ENCODE results near the gene TEX12. TPM values are rescaled to one million over a fixed set of nuclear protein-coding genes. Genes with fewer than 3 reads are reported as not detected.

The TEX12 gene
- total RNA-seq = 1 to 10 TPM in 2 of 4 donors, not detected in 2; 1.3 to 1.7 TPM

- DNase-seq = no peak
- no peaks in the 10 kb centered on the region for H3K4me1 ChIP-seq
- no peak within 1 kb of the TSS for H3K27ac ChIP-seq
- no peaks in the 10 kb centered on the region for H3K9me3 ChIP-seq
- no peaks in the 10 kb centered on the region for H3K36me3 ChIP-seq
- TF ChIP-seq POLR2A (IDR thresholded peaks at IDR 0.05) = no peak
- TF ChIP-seq CTCF (IDR thresholded peaks at IDR 0.05) = no peak
- no peaks in the 10 kb centered on the region for H3K27me3 ChIP-seq
- intact Hi-C loops (cut with DNase I; ENCODE audit: low total_unique reads) = no loop called here
- H3K4me3 ChIP-seq = no peak within 1 kb of the TSS
Observed at GRCh38 chr11:112167145-112167544, at the start of gene TEX12. TEX12 (plus strand) TSS chr11:112167372; CDS start chr11:112169269, 1,897 bp downstream.

- no peaks in the 10 kb centered on the region for H3K4me1 ChIP-seq
- DNase-seq = no peak
- no peak overlapping the region for H3K27ac ChIP-seq
- H3K36me3 ChIP-seq = no peaks in the 10 kb centered on the region
- TF ChIP-seq POLR2A (IDR thresholded peaks at IDR 0.05) = no peak
- TF ChIP-seq CTCF (IDR thresholded peaks at IDR 0.05) = no peak
- intact Hi-C loops (cut with DNase I; ENCODE audit: low total_unique reads) = loop anchor here (10.0 kb wide), 1 partner anchor 167 kb away; no protein-coding TSS in a partner anchor
- no peaks in the 10 kb centered on the region for H3K27me3 ChIP-seq
- H3K9me3 ChIP-seq = no peaks in the 10 kb centered on the region
- H3K4me3 ChIP-seq = no peak overlapping the region
Observed at GRCh38 chr11:112118176-112118575, 49.0 kb upstream of the TEX12 start.

- no peak overlapping the region for H3K27ac ChIP-seq
- H3K4me3 ChIP-seq = no peak overlapping the region
- H3K9me3 ChIP-seq = no peaks in the 10 kb centered on the region
- TF ChIP-seq POLR2A (IDR thresholded peaks at IDR 0.05) (no peak), CTCF (IDR thresholded peaks at IDR 0.05) (no peak)
- H3K27me3 ChIP-seq = no peaks in the 10 kb centered on the region
- no peaks in the 10 kb centered on the region for H3K4me1 ChIP-seq
- no peaks in the 10 kb centered on the region for H3K36me3 ChIP-seq
- DNase-seq = no peak
- intact Hi-C loops (cut with DNase I; ENCODE audit: low total_unique reads) = no loop called here
Observed at GRCh38 chr11:112121981-112122615, 45.1 kb upstream of the TEX12 start.

- Histone ChIP-seq H3K4me3 (no peak overlapping the region), H3K27me3 (no peaks in the 10 kb centered on the region), H3K27ac (no peak overlapping the region), H3K4me1 (no peaks in the 10 kb centered on the region), H3K36me3 (no peaks in the 10 kb centered on the region), H3K9me3 (no peaks in the 10 kb centered on the region)
- intact Hi-C loops (cut with DNase I; ENCODE audit: low total_unique reads) = no loop called here
- DNase-seq = no peak
- no peak for TF ChIP-seq CTCF (IDR thresholded peaks at IDR 0.05)
- no peak for TF ChIP-seq POLR2A (IDR thresholded peaks at IDR 0.05)
Observed at GRCh38 chr11:112123129-112123528, 44.0 kb upstream of the TEX12 start.

- DNase-seq = no peak
- H3K36me3 ChIP-seq = no peaks in the 10 kb centered on the region
- H3K4me3 ChIP-seq = no peak overlapping the region
- TF ChIP-seq POLR2A (IDR thresholded peaks at IDR 0.05) (no peak), CTCF (IDR thresholded peaks at IDR 0.05) (no peak)
- no peaks in the 10 kb centered on the region for H3K9me3 ChIP-seq
- no peaks in the 10 kb centered on the region for H3K27me3 ChIP-seq
- H3K4me1 ChIP-seq = no peaks in the 10 kb centered on the region
- intact Hi-C loops (cut with DNase I; ENCODE audit: low total_unique reads) = no loop called here
- no peak overlapping the region for H3K27ac ChIP-seq
Observed at GRCh38 chr11:112127056-112127455, 40.1 kb upstream of the TEX12 start.

Data from uterus (tissue), 4 donors.